ENCODE measurements around the gene COG8.
A peak's percentile ranks its signal among the peaks of the same experiment; 100 is the strongest.
"Not testable (repeated sequence)": the region's sequence is repeated elsewhere in the genome, so short reads cannot be mapped to it uniquely, and the experiment has no call there.

The COG8 gene

GRCh38 chr16:69301861-69302260 lies 37.5 kb downstream of the COG8 start:
- H3K4me3 ChIP-seq, result no peak overlapping the region

DNA sequence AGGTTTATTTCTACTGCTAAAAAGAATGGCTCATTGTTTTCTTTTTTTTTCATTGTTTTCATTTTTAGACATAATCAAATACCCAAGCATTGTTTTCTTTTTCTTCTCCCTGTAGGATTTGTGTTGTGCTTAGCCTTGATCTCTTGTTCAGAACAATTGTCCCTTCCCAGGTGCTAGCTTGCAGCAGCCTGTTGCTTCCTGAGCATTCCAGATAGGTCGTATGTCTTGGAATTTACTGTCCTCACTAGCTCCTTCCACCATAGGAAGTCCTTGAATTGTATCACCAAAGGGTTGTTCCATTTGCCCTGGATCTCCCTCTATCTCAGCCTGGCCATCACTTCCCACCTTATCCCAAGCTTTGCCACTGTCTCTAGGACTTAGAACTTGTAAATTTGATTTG lies 38.2 kb downstream of the COG8 start:
- Histone ChIP-seq H3K4me3 (no peak overlapping the region), H3K27ac (no peak overlapping the region)

More at GRCh38 chr16:69301861-69302260, 37.5 kb downstream of the COG8 start:
- H3K27ac ChIP-seq, result no peak overlapping the region

DNA sequence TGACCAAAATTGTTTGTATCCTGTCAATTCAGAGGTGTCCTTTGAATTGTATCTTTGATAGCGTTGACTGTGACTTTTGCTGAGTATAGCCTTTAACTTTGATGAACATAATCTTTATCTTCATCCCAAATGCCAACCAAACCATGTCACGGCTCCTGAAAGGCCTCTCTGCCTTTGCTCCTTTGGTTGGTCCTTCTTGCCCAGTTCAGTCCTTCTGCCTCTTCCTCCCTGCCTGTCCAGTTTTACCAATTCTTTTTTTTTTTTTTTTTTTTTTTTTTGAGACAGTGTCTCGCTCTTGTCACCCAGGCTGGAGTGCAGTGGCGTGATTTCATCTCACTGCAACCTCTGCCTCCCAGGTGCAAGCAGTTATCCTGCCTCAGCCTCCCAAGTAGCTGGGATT lies 41.1 kb downstream of the COG8 start:
- H3K27ac ChIP-seq, result no peak overlapping the region
- no peak overlapping the region for H3K4me3 ChIP-seq

DNA sequence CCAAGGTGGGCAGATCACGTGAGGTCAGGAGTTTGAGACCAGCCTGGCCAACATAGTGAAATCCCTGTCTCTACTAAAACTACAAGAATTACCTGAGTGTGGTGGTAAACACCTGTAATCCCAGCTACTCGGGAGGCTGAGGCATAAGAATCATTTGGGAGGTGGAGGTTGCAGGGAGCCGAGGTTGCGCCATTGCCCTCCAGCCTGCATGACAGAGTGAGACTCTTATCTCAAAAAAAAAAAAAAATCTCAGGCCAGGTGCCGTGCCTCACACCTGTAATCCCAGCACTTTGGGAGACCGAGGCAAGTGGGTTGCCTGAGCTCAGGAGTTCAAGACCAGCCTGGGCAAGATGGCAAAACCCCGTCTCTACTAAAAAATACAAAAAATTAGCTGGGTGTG lies 42.6 kb downstream of the COG8 start:
- not testable (repeated sequence) for H3K27ac ChIP-seq

GRCh38 chr16:69294051-69294450 lies 45.3 kb downstream of the COG8 start:
- Histone ChIP-seq H3K27ac (no peak overlapping the region), H3K4me3 (no peak overlapping the region)

More for the DNA sequence above, 42.6 kb downstream of the COG8 start:
- not testable (repeated sequence) for H3K4me3 ChIP-seq

- no peak overlapping the region for H3K27ac ChIP-seq
- H3K4me3 ChIP-seq, result no peak overlapping the region
Observed at GRCh38 chr16:69293401-69293800, 46.0 kb downstream of the COG8 start.

DNA sequence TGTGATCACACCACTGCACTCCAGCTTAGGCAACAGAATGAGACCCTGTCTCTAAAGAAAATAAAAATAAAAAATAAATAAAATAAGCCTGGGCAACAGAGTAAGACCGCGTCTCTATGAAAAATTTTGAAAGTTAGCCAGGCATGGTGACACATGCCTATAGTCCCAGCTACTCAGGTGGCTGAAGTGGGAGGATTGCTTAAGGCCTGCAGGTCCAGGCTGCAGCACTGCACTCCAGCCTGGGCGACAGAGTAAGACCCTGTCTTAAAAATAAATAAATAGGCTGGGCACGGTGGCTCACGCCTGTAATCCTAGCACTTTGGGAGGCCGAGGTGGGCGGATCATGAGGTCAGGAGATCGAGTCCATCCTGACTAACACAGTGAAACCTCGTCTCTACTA lies 47.7 kb downstream of the COG8 start:
- H3K4me3 ChIP-seq, H3K27ac ChIP-seq: not testable (repeated sequence)

GRCh38 chr16:69286941-69287713 lies 52.2 kb downstream of the COG8 start:
- Histone ChIP-seq H3K4me3 (no peak overlapping the region), H3K27ac (peak overlapping the region in 2 of 21 experiments; percentile 5 to 58)

DNA sequence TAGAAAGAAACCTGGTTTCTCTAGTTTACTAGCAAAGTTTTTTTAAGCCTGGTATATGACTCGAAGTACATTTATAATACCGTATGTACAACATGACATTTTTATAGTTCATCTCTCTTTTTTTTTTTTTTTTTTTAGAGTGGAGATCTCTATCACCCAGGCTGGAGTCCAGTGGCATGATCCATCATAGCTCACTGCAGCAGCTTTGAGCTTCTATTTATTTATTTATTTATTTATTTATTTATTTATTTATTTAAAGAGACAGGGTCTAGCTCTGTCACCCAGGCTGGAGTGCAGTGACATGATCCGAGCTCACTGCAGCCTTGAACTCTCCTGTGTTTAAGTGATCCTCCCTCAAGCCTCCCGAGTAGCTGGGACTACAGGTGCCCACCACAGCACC lies 54.1 kb downstream of the COG8 start:
- Histone ChIP-seq H3K27ac (no peak overlapping the region), H3K4me3 (no peak overlapping the region)

DNA sequence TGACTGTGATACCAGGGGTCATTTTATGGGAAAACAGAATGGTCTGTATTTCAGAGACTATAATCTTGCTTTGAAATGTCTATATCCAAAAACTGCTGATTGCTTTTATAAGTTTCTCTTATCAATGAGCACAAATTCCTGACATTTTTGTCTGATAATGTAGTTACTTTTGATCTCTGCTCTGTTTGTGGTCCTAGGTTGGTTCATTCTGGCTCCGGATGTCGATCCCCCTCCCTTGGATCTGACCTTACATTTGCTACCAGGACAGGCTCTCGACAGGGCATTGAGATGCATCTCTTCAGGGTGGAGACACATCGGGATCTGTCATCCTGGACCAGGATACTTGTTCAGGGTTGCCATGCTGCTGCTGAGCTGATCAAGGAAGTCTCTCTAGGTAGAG lies 55.5 kb downstream of the COG8 start:
- Histone ChIP-seq H3K4me3 (no peak overlapping the region), H3K27ac (no peak overlapping the region)

DNA sequence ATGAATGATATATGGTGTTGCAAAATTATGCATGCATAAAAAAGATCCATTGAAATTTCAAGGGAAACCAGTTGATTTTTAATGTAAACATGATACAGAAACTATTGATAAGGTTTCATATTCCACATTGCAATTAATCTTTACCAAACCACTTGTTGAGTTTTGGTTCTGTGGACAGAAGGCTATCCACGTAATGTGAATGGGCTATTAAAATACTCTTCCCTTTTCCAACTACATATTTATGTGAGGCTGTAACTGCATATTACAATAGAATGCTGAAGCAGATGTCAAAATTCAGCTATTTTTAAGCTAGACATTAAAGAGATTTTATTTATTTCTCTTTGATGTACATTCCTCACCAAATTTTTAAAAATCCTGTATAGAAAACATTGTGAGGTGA lies 62.0 kb downstream of the COG8 start:
- Histone ChIP-seq H3K4me3 (no peak overlapping the region), H3K27ac (peak overlapping the region in 4 of 21 experiments; percentile 24 to 43 (median 30))
